Endothelial cell of coronary artery (primary cell): ENCODE results near the gene MRPL41. TPM values are rescaled to one million over a fixed set of nuclear protein-coding genes. Genes with fewer than 3 reads are reported as not detected.

Source experiments
- total RNA-seq: library from RNA; depleted of rRNA; stranded (reverse); fragments of >200 nt; gene quantifications from 2 replicates; pipeline ENCODE4 v1.2.3, GENCODE V29; 2014

The MRPL41 gene
- total RNA-seq: 55.2 and 66.5 TPM in 2 replicates

DNA sequence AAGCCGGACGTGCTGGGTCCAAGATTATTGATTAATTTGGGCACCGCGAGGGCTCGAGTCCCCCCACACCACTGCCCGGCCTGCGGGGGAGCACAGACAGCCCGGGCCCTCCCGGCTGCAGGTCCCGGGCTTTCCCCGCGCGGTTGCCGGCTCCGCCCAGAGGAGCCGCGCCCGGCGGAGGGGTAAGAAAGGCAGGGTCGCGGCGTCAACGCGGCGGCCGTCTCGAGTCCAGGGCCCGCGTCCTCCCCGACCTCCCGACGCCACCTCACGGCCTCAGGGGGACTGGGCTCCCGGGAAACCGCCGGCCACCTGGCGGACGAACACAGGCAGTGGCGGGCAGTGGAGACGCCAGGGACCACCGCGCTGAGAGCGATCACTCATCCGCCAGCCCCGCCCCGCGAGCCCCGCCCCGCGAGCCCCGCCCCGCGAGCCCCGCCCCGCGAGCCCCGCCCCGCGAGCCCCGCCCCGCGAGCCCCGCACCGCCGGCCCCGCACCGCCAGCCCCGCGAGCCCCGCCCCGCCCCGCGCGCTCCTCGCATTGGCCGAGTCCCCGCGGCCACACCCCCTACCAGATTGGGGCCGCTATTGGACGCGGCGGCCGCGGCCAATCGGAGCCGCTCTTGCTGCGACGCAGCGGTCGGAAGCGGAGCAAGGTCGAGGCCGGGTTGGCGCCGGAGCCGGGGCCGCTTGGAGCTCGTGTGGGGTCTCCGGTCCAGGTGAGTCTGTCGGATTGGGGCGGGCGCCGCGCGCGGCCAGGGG, at the start of gene MRPL41:
Gene MRPL41 (plus strand): TSS at position 616 of the 758 bp plus-strand sequence. CDS start 203 bp downstream, outside the sequence.

DNA sequence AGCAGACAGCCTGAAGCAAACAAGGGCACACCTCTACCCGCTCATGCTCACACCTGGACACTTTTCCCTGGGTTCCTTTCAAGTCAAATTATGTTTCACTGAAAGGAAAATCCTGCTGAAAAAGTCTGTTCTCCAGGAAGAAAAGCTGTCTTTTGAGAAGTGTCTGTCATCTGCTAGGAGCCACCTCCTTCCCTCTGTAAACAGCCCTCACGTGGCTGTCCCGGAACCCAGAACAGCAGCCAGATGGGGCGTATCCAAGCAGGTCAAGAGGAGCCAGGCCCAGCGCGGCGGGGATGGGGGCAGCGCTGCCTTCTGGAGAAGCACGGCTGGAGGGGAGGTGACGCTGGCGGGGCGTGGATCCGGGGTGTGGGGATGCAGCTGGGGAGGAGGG, 1.5 kb upstream of the MRPL41 start, which contains the start of gene PNPLA7:
Gene PNPLA7 (minus strand): TSS at position 172 of the 391 bp plus-strand sequence. CDS start 205 bp downstream, outside the sequence.

GRCh38 chr9:137578518-137579258, 27.0 kb downstream of the MRPL41 start, which contains the start of gene DPH7:
DPH7 (minus strand) TSS chr9:137578925; CDS start chr9:137578777, 148 bp downstream.

DNA sequence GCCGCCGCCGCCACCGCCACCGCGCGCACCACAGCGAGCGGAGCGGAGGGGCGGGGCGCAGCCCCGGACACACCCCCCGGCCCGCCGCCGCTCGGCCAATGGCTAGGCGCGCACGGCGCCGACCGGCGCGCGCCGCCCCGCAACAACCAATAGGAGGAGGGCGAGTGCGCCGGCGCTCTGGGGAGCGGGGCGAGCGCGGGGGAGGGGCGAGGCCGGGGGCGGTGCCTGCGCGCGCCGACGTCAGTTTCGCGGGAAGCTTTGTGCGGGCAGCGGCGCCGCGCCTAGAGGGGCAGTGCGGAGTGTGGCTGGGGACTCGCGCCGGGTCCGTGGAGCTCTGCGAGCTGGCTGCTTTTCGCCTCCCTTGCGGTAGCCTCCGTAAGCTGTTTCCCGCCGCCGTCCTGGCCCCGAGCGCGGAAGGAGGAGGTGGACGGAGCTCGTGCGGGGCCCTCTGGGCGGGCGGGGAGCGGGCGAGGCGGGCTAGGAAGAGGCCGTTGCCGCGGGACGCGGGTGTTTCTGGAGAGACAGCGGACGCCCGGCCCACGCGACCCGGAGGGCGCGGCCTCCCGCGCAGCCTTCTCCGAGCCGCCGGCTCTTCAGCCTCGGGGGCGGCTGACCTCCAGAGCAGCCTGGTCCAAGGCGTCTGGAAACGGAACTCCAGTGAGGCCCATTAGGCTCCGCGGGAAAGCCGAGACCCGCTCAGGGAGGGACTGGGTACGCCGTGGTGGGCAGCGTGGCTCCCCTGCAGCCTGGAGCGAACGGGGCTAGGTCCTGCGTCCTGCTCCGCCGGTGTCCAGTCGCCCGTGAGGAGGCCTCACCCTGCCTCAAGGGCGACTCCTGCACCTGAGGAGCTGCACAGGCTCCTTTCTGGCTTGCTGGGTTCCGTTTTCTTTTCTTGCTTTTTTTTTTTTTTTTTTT, 39.0 kb downstream of the MRPL41 start, which contains the start of gene ZMYND19:
Gene ZMYND19 (minus strand): TSS at position 44 of the 915 bp plus-strand sequence. CDS start 249 bp downstream, outside the sequence.

Other genes with a start within 250 kb of the MRPL41 start
- 23.3 and 32.2 TPM in 2 replicates for gene NRARP, start 249.6 kb upstream of the MRPL41 start, total RNA-seq
- gene EXD3, start 128.7 kb upstream of the MRPL41 start, total RNA-seq: 11.7 and 19.9 TPM in 2 replicates
- 0.18 and 0.56 TPM in 2 replicates for gene NOXA1, start 128.5 kb upstream of the MRPL41 start, total RNA-seq
- under 0.01 TPM in 1 of 2 replicates, not detected in the other for gene ENTPD8, start 110.5 kb upstream of the MRPL41 start, total RNA-seq
- 16.4 and 23.6 TPM in 2 replicates for gene NSMF, start 92.5 kb upstream of the MRPL41 start, total RNA-seq
- gene PNPLA7, start 1.5 kb upstream of the MRPL41 start, total RNA-seq: 0.36 and 0.47 TPM in 2 replicates
- gene DPH7, start 27.0 kb downstream of the MRPL41 start, total RNA-seq: 22.5 and 23.2 TPM in 2 replicates
- 17.7 and 18.6 TPM in 2 replicates for gene ZMYND19, start 38.6 kb downstream of the MRPL41 start, total RNA-seq
- gene ARRDC1, start 53.8 kb downstream of the MRPL41 start, total RNA-seq: 17.6 and 24.2 TPM in 2 replicates
- 56.5 and 66.8 TPM in 2 replicates for gene EHMT1, start 67.1 kb downstream of the MRPL41 start, total RNA-seq